ENCODE measurements around the gene DAGLA. TPM values are rescaled to one million over a fixed set of nuclear protein-coding genes. Genes with fewer than 3 reads are reported as not detected.

DAGLA gene
- total and polyA plus RNA-seq, 2 donors from 2014 or later, result 1.4 to 3.9 TPM

DNA sequence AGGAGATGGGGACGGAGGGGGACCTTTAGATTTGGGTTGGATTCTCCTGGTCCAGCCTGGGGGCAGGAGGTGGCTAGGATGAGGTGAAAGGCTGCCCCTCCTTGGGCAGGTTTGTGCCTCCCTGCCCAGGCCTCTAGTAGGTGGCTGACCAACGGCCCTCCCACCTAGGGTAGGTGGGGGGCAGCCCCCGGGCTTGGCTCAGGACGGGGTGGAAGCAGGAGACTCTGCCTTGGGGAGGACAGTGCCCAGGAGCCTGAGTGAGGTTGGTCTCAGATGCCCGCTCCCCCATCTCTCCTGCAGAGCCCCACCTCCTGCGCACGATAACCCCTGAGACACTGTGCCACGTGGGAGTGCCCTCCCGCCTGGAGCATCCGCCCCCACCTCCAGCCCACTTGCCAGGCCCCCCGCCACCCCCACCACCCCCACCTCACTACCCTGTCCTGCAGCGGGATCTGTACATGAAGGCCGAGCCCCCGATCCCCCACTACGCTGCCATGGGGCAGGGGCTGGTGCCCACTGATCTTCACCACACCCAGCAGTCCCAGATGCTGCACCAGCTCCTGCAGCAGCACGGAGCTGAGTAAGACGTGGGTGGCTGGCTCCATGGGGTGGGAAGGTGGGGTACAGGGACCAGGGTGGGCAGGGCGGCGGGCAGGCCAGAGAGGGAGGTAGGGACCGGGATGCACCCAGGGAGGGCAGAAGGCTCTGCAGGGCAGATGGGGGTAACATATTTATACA lies 89.9 kb downstream of the DAGLA start:
- Histone ChIP-seq H3K27me3 (ENCODE audit: control insufficient read depth, insufficient read depth, low read length) (no peaks in the 10 kb centered on the region), H3K9me3 (ENCODE audit: control insufficient read depth in 2 of 3, insufficient read depth in 1 of 3, low read length in 3 of 3) (no peaks in the 10 kb centered on the region), H3K4me1 (ENCODE audit: control insufficient read depth in 2 of 3, insufficient read depth in 2 of 3, low read depth in 1 of 3, low read length in 3 of 3) (peaks cover 0 to 7% (median 0%) of the 10 kb centered on the region in 3 donors), H3K27ac (ENCODE audit: low read depth in 2 of 2, low read length in 2 of 2) (no peak overlapping the region), H3K4me3 (ENCODE audit: low read length in 3 of 3) (no peak overlapping the region), H3K9ac (ENCODE audit: low read length in 3 of 3) (no peak overlapping the region), H3K36me3 (ENCODE audit: control insufficient read depth in 2 of 3, insufficient read depth in 3 of 3, low read length in 3 of 3) (no peaks in the 10 kb centered on the region)
- intact Hi-C loops (cut with DNase I), result no loop called here
- TF ChIP-seq CTCF (IDR thresholded peaks at IDR 0.05; ENCODE audit: borderline replicate concordance, extremely low read depth, insufficient read depth), result no peak
- no peak for DNase-seq
- no peak for FAIRE-seq

- Histone ChIP-seq H3K4me1 (ENCODE audit: control insufficient read depth in 2 of 3, insufficient read depth in 2 of 3, low read depth in 1 of 3, low read length in 3 of 3) (peaks cover 0 to 7% (median 0%) of the 10 kb centered on the region in 3 donors), H3K9me3 (ENCODE audit: control insufficient read depth in 2 of 3, insufficient read depth in 1 of 3, low read length in 3 of 3) (no peaks in the 10 kb centered on the region), H3K4me3 (ENCODE audit: low read length in 3 of 3) (no peak overlapping the region), H3K27ac (ENCODE audit: low read depth in 2 of 2, low read length in 2 of 2) (no peak overlapping the region), H3K36me3 (ENCODE audit: control insufficient read depth in 2 of 3, insufficient read depth in 3 of 3, low read length in 3 of 3) (no peaks in the 10 kb centered on the region), H3K27me3 (ENCODE audit: control insufficient read depth, insufficient read depth, low read length) (no peaks in the 10 kb centered on the region), H3K9ac (ENCODE audit: low read length in 3 of 3) (no peak overlapping the region)
- intact Hi-C loops (cut with DNase I), result no loop called here
- DNase-seq, result no peak
- no peak for FAIRE-seq
- no peak for TF ChIP-seq CTCF (IDR thresholded peaks at IDR 0.05; ENCODE audit: borderline replicate concordance, extremely low read depth, insufficient read depth)
These were observed 91.2 kb downstream of the DAGLA start for GRCh38 chr11:61771195-61771894.

GRCh38 chr11:61771985-61772455 lies 91.8 kb downstream of the DAGLA start:
- FAIRE-seq (no peak), DNase-seq (peak in 4 of 5 donors; percentile 84 to 94 (median 89))
- no peak for TF ChIP-seq CTCF (IDR thresholded peaks at IDR 0.05; ENCODE audit: borderline replicate concordance, extremely low read depth, insufficient read depth)
- peak overlapping the region in 1 of 2 donors; percentile 32 for H3K27ac ChIP-seq (ENCODE audit: low read depth in 2 of 2, low read length in 2 of 2)
- no peaks in the 10 kb centered on the region for H3K36me3 ChIP-seq (ENCODE audit: control insufficient read depth in 2 of 3, insufficient read depth in 3 of 3, low read length in 3 of 3)
- no peak overlapping the region for H3K4me3 ChIP-seq (ENCODE audit: low read length in 3 of 3)
- no peak overlapping the region for H3K9ac ChIP-seq (ENCODE audit: low read length in 3 of 3)
- intact Hi-C loops (cut with DNase I), result no loop called here
- H3K4me1 ChIP-seq (ENCODE audit: control insufficient read depth in 2 of 3, insufficient read depth in 2 of 3, low read depth in 1 of 3, low read length in 3 of 3), result peaks cover 0 to 7% (median 0%) of the 10 kb centered on the region in 3 donors
- no peaks in the 10 kb centered on the region for H3K9me3 ChIP-seq (ENCODE audit: control insufficient read depth in 2 of 3, insufficient read depth in 1 of 3, low read length in 3 of 3)
- H3K27me3 ChIP-seq (ENCODE audit: control insufficient read depth, insufficient read depth, low read length), result no peaks in the 10 kb centered on the region

All from kidney (tissue), 14 donors.